Loucy (cell line): Measurements from ENCODE around the gene ADRA2A.

Source experiments
- H2AFZ ChIP-seq: fragments of 200-600 bp; sonication (generic); 2 replicates; pipeline ENCODE4 v1.6.0; 2016; ENCODE audit warnings: antibody characterized with exemption, mild to moderate bottlenecking, low read length, moderate library complexity
- H3F3A ChIP-seq: fragments of 200-600 bp; 2 replicates; pipeline ENCODE4 v1.6.0; 2016; ENCODE audit warnings: antibody characterized with exemption, low read depth, mild to moderate bottlenecking
- H3K27me3 ChIP-seq: fragments of 200-600 bp; sonication (generic); 2 replicates; pipeline ENCODE4 v1.6.1; 2014; ENCODE audit warnings: low read length, mild to moderate bottlenecking; ENCODE audit not compliant: insufficient read depth, poor library complexity, severe bottlenecking
- H3K36me3 ChIP-seq: fragments of 200-600 bp; sonication (generic); 2 replicates; pipeline ENCODE4 v1.6.1; 2016; ENCODE audit warnings: low read length; ENCODE audit not compliant: insufficient read depth
- H3K4me1 ChIP-seq: fragments of 200-600 bp; sonication (generic); 2 replicates; pipeline ENCODE4 v1.5.1; 2014; ENCODE audit warnings: low read length, mild to moderate bottlenecking; ENCODE audit not compliant: insufficient read depth, poor library complexity, severe bottlenecking
- H3K4me2 ChIP-seq: fragments of 200-600 bp; sonication (generic); 2 replicates; pipeline ENCODE4 v1.6.0; 2014; ENCODE audit warnings: antibody characterized with exemption, low read length, low read depth, mild to moderate bottlenecking; ENCODE audit not compliant: poor library complexity, severe bottlenecking
- H3K4me3 ChIP-seq: fragments of 200-600 bp; sonication (generic); 2 replicates; pipeline ENCODE4 v1.5.1; 2014; ENCODE audit warnings: low read length, mild to moderate bottlenecking, mixed read lengths; ENCODE audit not compliant: poor library complexity, severe bottlenecking
- H3K79me2 ChIP-seq: fragments of 200-600 bp; sonication (generic); 2 replicates; pipeline ENCODE4 v1.6.1; 2014; ENCODE audit warnings: low read length; ENCODE audit not compliant: insufficient read depth
- H3K9ac ChIP-seq: fragments of 200-600 bp; sonication (generic); 2 replicates; pipeline ENCODE4 v1.6.0; 2014; ENCODE audit warnings: mild to moderate bottlenecking, low read depth, low read length, moderate library complexity; ENCODE audit not compliant: poor library complexity, severe bottlenecking
- H3K9me2 ChIP-seq: fragments of 200-600 bp; sonication (generic); replicated peaks from 2 replicates; pipeline ENCODE4 v1.6.1; 2016; ENCODE audit warnings: low read depth, low read length, mixed read lengths
- H3K9me3 ChIP-seq: fragments of 200-600 bp; sonication (generic); 2 replicates; pipeline ENCODE4 v1.6.1; 2014; ENCODE audit warnings: mild to moderate bottlenecking, antibody characterized with exemption, low read length, low read depth; ENCODE audit not compliant: insufficient read depth
- H4K20me1 ChIP-seq: fragments of 200-600 bp; sonication (generic); 2 replicates; pipeline ENCODE4 v1.6.0; 2014; ENCODE audit warnings: antibody characterized with exemption, low read length, mild to moderate bottlenecking; ENCODE audit not compliant: insufficient read depth, poor library complexity, severe bottlenecking
- EZH2phosphoT487 ChIP-seq: fragments of 200-600 bp; IDR thresholded peaks from 2 replicates; pipeline ENCODE4 v1.6.1; 2018; ENCODE audit warnings: antibody characterized with exemption, mild to moderate bottlenecking, moderate library complexity, borderline replicate concordance
- TF ChIP-seq, protein P1 (sequence below): fragments of 200-600 bp; sonication (generic); conservative IDR thresholded peaks from 2 replicates; pipeline ENCODE4 v1.5.1; 2014; ENCODE audit warnings: mild to moderate bottlenecking, antibody characterized with exemption, low read length

The ADRA2A gene

DNA sequence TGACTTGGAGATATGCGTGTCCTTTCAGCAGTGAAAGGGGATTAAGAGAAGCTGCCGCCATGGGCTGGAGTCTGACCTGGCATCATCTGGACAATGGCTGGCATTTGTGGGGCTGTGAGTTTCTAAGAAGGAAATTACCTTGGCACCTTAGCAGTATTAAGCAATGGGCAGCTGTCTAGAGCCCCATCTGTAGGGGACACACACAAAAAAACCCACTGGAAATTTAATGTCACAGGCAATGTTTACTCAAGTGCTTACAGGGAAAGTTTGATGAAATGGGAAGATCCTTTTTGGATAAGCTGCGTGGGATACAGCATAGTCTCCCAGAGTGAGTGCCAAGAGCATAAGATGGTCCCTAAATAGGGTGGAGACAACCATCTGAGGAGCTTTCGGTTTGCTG, 25.0 kb downstream of the ADRA2A start:
- no peak overlapping the region for H2AFZ ChIP-seq
- H3K36me3 ChIP-seq: no peaks in the 10 kb centered on the region
- H3K4me2 ChIP-seq: no peak overlapping the region
- no peaks in the 10 kb centered on the region for H3K27me3 ChIP-seq
- H3K79me2 ChIP-seq: no peaks in the 10 kb centered on the region
- TF ChIP-seq EZH2phosphoT487: no peak
- TF ChIP-seq, protein P1, sequence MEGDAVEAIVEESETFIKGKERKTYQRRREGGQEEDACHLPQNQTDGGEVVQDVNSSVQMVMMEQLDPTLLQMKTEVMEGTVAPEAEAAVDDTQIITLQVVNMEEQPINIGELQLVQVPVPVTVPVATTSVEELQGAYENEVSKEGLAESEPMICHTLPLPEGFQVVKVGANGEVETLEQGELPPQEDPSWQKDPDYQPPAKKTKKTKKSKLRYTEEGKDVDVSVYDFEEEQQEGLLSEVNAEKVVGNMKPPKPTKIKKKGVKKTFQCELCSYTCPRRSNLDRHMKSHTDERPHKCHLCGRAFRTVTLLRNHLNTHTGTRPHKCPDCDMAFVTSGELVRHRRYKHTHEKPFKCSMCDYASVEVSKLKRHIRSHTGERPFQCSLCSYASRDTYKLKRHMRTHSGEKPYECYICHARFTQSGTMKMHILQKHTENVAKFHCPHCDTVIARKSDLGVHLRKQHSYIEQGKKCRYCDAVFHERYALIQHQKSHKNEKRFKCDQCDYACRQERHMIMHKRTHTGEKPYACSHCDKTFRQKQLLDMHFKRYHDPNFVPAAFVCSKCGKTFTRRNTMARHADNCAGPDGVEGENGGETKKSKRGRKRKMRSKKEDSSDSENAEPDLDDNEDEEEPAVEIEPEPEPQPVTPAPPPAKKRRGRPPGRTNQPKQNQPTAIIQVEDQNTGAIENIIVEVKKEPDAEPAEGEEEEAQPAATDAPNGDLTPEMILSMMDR: no peak
- no peak overlapping the region for H3K9ac ChIP-seq
- H3F3A ChIP-seq: no peaks in the 10 kb centered on the region
- no peaks in the 10 kb centered on the region for H3K9me2 ChIP-seq
- no peaks in the 10 kb centered on the region for H4K20me1 ChIP-seq
- H3K4me1 ChIP-seq: no peaks in the 10 kb centered on the region
- no peak overlapping the region for H3K4me3 ChIP-seq
- no peaks in the 10 kb centered on the region for H3K9me3 ChIP-seq

DNA sequence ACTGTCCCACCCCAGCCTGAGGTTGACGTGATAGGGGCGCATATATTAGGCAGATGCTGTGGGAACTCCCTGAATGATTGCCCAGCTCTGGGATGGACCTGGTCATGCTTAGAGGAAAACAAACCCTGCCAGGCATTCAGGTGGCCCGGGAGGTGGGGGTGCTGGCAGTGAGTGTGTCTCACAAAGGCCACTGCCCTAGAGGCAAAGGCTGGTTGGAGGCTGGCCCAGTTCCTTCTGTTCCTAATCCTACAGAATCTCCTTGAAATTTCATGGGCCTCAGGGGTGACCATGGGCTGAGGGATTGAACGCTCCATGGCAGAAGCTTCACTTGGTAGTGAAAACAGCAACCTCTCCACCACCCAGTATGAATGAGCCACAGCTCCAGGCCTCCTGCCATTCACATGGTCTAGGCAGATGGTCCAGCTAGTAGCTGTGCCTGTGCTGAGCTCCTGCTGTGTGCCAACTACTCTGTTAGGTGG, 25.6 kb downstream of the ADRA2A start:
- H3K9me2 ChIP-seq: no peaks in the 10 kb centered on the region

DNA sequence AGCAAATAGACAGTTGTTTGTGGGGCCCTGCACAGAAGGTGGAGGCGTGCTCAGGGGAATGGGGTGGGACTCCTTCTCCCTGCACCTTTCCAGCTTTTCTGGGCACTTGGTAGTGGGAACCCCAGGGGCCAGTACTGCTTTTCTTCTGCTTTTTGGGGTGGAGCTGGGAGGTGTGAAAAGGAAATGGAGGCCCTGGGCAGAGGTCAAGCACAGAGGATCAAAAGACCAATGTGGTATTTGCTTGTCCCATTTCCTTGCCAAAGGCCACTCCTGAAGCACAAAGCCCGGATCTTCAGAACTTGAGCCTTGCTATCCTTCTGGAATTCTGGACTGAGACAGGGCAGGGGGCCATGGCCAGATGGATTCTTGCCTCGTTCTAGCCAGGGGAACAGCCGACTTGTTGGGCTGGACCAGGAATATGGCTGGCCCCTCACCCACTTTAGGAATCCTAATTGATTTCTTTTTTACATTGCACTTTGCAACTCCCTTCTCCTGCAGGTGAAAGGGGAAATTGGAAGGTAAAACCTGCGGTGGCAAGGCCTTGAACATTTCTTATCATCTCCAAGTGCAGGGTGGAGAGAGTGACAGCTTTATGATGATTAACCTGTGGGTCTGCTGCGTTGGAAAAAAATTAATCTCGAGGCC, 26.5 kb downstream of the ADRA2A start:
- Histone ChIP-seq H3F3A (no peaks in the 10 kb centered on the region), H3K36me3 (no peaks in the 10 kb centered on the region), H3K27me3 (no peaks in the 10 kb centered on the region), H2AFZ (no peak overlapping the region), H3K4me1 (no peaks in the 10 kb centered on the region), H3K4me3 (no peak overlapping the region), H3K9ac (no peak overlapping the region), H3K4me2 (no peak overlapping the region), H4K20me1 (no peaks in the 10 kb centered on the region), H3K9me2 (no peaks in the 10 kb centered on the region), H3K79me2 (no peaks in the 10 kb centered on the region), H3K9me3 (no peaks in the 10 kb centered on the region)
- no peak for TF ChIP-seq EZH2phosphoT487
- TF ChIP-seq, protein P1: no peak

More for the DNA sequence above, 25.6 kb downstream of the ADRA2A start:
- Histone ChIP-seq H3K36me3 (no peaks in the 10 kb centered on the region), H3K9me3 (no peaks in the 10 kb centered on the region), H3K79me2 (no peaks in the 10 kb centered on the region), H4K20me1 (no peaks in the 10 kb centered on the region), H3K27me3 (no peaks in the 10 kb centered on the region), H2AFZ (no peak overlapping the region), H3F3A (no peaks in the 10 kb centered on the region), H3K4me3 (no peak overlapping the region), H3K4me2 (no peak overlapping the region), H3K4me1 (no peaks in the 10 kb centered on the region), H3K9ac (no peak overlapping the region)
- no peak for TF ChIP-seq EZH2phosphoT487
- TF ChIP-seq, protein P1: no peak
